HG02571 (cell line): Measurements from ENCODE around the gene CDKN3.
A peak's percentile ranks its signal among the peaks of the same experiment; 100 is the strongest.
"Not testable (repeated sequence)": the region's sequence is repeated elsewhere in the genome, so short reads cannot be mapped to it uniquely, and the experiment has no call there.

ENCODE experiments used
- ATAC-seq: cut with Tn5 transposase; IDR thresholded peaks from one replicate; pipeline ENCODE4 v1.9.1; 2021; ENCODE audit warnings: mild to moderate bottlenecking, moderate library complexity; ENCODE audit not compliant: unreplicated experiment

The CDKN3 gene

GRCh38 chr14:54420478-54421142 lies 23.8 kb downstream of the CDKN3 start:
- no peak for ATAC-seq

GRCh38 chr14:54423991-54424390 lies 27.2 kb downstream of the CDKN3 start:
- ATAC-seq: no peak

- no peak for ATAC-seq
These were observed 27.7 kb downstream of the CDKN3 start for GRCh38 chr14:54424479-54424901.

GRCh38 chr14:54425068-54425467 lies 28.3 kb downstream of the CDKN3 start:
- no peak for ATAC-seq

- ATAC-seq: no peak
These were observed 28.9 kb downstream of the CDKN3 start for GRCh38 chr14:54425537-54426274.

- ATAC-seq: no peak
These were observed 31.1 kb downstream of the CDKN3 start for GRCh38 chr14:54427871-54428270.

GRCh38 chr14:54428527-54428926 lies 31.7 kb downstream of the CDKN3 start:
- no peak for ATAC-seq

- ATAC-seq: no peak
These were observed 38.7 kb downstream of the CDKN3 start for GRCh38 chr14:54435500-54435981.

GRCh38 chr14:54437954-54438353 lies 41.1 kb downstream of the CDKN3 start:
- not testable (repeated sequence) for ATAC-seq

GRCh38 chr14:54438703-54439102 lies 41.9 kb downstream of the CDKN3 start:
- no peak for ATAC-seq

GRCh38 chr14:54440037-54440436 lies 43.2 kb downstream of the CDKN3 start:
- ATAC-seq: no peak

- no peak for ATAC-seq
These were observed 43.7 kb downstream of the CDKN3 start for GRCh38 chr14:54440476-54440872.

GRCh38 chr14:54440873-54441868 lies 44.4 kb downstream of the CDKN3 start, which contains the start of gene CNIH1:
Gene CNIH1, minus strand, starts transcription at chr14:54441374. Its CDS starts 47 bp downstream, at chr14:54441327.
- ATAC-seq: peak; percentile 96

- ATAC-seq: not testable (repeated sequence)
These were observed 46.2 kb downstream of the CDKN3 start for GRCh38 chr14:54442961-54443360.

- no peak for ATAC-seq
These were observed 47.2 kb downstream of the CDKN3 start for GRCh38 chr14:54443981-54444380.

GRCh38 chr14:54444681-54445080 lies 47.9 kb downstream of the CDKN3 start:
- ATAC-seq: no peak

GRCh38 chr14:54446161-54446693 lies 49.4 kb downstream of the CDKN3 start:
- no peak for ATAC-seq

GRCh38 chr14:54447231-54447692 lies 50.5 kb downstream of the CDKN3 start:
- ATAC-seq: no peak

GRCh38 chr14:54450535-54450934 lies 53.7 kb downstream of the CDKN3 start:
- peak; percentile 84 for ATAC-seq

- ATAC-seq: no peak
These were observed 54.4 kb downstream of the CDKN3 start for GRCh38 chr14:54451121-54451601.
